GM19324 (cell line): ENCODE measurements around the gene ZNF674.

Experiments used
- ATAC-seq: cut with Tn5 transposase; IDR thresholded peaks from one replicate; pipeline ENCODE4 v1.9.1; 2021; ENCODE audit warnings: mild to moderate bottlenecking, moderate library complexity; ENCODE audit not compliant: unreplicated experiment, low FRiP score

ZNF674 gene

DNA sequence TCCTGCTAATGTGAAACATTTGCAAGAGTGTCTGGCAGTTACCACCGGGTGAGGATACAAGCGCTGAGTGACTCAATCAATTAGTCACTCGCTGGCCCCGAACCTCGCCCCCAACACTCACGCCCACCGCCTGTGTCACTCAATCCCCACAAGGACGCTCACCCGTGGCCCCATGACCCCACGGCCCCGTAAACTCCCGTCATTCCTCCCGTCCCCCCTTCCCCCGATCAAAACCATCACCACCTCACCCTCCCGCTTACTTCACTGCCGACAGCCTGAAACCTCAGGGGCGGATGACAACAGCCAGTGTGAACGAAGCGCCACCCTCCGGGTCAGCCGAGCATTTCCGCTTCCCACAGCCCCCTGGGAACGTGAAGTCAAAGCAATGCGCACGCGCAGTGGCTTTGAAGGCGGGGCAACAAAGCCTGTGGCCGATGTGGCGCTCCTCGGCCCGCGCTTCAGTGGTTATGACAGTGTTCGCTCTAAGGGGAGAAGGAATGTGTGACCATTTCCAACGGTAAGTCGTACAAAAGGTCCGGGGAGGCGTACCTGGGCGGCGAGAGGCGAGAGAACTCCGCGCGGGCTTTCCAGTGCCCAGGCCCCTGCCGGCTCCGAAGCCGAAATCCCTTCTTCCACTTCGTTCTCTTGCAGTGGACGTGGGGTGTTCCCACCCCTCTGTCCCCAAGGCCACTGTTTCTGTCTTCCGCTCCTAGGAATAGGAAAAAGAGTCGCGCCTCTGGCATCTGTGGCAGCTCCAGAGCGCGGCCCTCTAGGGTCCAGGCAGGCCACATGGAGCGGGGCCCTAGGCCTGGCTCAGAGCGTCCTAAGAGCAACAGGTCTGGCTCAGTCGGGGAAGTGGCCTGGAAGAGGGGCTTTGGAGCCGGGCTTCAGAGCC is at the start of gene ZNF674:
Gene ZNF674 (minus strand): TSS at position 311 of the 895 bp plus-strand sequence. CDS start 3,334 bp downstream, outside the sequence.
- peak; percentile 86 for ATAC-seq

DNA sequence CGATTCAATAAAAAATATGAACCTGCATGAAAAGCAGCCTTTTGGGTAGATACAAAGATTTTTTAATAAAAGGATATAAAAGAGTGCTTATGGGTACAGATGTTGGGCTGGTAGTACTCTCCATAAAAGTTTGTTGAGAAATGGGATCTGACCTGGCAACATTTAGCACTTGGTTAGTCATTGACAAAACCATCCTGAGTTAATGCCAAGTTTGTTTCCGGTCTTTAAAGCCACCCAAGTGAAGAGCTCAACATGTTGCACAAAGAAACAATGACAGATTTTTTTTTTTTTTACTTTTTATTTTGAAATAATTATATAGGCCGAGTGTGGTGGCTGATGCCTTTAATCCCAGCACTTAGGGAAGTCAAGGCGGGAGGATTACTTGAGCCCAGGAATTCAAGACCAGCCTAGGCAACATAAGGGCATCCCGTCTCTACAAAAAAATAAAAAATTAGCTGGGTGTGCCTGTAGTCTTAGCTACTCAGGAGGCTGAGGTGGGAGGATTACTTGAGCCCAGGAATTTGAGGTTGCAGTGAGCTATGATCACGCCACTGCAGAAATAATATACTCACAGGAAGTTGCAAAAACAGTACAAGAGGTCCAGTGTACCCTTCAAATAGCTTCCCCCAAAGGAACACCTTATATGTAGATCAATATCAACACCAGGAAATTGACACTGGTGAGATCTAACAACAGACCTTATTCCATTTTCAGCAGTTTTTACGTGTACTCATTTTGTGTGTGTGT is 44.9 kb upstream of the ZNF674 start:
- ATAC-seq: no peak

GRCh38 chrX:46588263-46588662 is 43.0 kb upstream of the ZNF674 start:
- no peak for ATAC-seq

GRCh38 chrX:46587753-46588171 is 42.5 kb upstream of the ZNF674 start:
- ATAC-seq: no peak

DNA sequence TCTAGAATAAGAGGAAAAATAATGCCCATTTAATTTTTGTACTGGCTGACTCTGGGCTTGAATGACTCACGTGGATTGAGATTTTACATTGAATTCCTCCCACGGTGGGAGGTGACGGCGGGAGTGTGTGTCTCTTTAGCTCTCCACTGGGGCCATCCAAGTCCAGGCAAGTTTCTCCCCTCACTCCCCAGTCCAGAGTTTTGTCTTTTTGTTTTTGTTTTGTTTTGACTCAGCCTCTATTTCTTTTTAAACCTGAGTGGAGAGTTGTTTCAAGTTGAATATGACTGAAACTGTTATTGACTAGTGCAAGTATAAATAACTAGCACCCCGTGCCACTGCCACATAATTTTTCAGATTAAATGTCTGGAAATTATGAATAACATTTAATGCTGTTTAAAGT is 41.9 kb upstream of the ZNF674 start:
- no peak for ATAC-seq

DNA sequence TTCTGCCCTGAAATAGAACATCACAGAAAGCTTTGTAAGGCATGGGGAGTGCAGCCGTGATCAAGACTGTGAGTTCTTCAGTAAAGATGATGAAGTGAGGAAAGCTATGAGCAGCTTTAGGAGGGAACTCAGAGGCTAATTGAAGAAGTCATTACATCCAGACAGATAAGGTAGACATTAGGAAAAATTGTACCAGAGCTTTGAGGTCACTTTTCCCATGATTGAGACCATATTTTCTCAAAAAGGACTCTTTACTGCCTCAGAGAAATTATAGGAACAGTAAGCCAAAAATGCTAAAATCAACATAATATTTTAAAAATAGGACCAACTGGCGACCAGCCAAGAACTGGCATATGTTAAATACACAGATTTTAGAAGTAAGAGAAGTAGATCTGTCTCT is 39.5 kb upstream of the ZNF674 start:
- no peak for ATAC-seq

GRCh38 chrX:46582966-46583365 is 37.7 kb upstream of the ZNF674 start:
- no peak for ATAC-seq

- no peak for ATAC-seq
Observed at GRCh38 chrX:46582325-46582724, 37.1 kb upstream of the ZNF674 start.

- ATAC-seq: no peak
Observed at GRCh38 chrX:46580613-46581012, 35.4 kb upstream of the ZNF674 start.

GRCh38 chrX:46579250-46579649 is 34.0 kb upstream of the ZNF674 start:
- ATAC-seq: no peak

- no peak for ATAC-seq
Observed at GRCh38 chrX:46577221-46578005, 32.2 kb upstream of the ZNF674 start.

DNA sequence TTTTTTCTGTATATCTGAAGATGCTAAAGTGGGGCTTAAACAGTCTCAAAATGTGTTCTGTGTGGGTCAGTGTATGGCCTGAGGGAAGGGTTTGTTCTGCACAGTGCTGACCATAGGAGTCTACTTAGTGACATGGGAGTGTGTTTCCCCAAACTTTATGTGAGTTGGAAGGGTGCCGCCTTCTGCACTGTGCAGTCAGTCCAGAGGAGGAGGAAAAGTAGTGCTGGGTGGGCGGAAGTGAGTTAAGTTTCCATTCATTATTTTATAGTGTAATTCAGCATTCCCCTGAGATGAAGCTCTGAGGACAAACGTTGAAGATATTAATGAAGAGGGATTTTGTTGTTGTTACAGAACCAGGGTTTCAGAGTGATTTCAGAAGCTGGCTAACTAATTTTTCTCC is 31.2 kb upstream of the ZNF674 start:
- no peak for ATAC-seq

DNA sequence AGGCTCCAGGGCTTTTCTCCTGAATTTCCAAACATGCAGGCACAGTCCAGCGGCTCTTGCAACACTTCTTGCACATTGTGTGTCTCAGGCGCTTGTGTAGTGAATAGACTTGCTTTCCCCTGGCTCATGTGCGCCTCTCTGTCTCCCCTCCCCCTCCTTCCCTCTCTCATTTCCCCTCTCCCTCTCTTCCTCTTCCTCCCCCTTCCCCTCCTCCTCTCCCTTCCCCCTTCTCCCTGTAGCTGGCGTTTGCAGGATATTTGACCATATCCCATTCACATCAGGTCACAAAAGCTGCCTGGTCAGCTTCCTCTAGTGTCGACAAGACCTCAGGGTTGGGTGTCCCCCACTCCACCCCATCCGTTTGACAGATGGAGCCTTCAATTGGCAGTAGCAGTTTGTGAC is 30.8 kb upstream of the ZNF674 start:
- no peak for ATAC-seq

DNA sequence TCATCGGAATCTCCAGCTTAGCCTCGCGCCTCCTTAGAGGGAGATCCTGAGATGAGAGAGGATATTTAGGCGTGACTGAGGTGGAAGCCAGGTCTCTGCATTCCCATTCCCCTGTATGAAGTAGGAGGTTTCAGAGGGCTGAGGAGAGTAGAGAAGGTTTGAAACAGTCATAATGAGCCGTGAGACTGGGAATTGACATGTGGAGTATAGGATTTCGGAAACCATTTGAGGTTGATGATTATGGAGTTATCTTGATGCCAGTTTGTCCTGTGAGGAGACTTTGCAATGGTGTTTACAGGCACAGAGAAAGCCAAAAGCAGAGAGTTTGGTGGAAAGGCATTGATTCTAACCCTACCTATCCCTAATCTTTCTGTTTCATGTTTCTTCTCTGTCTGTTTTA is 30.4 kb upstream of the ZNF674 start:
- no peak for ATAC-seq

DNA sequence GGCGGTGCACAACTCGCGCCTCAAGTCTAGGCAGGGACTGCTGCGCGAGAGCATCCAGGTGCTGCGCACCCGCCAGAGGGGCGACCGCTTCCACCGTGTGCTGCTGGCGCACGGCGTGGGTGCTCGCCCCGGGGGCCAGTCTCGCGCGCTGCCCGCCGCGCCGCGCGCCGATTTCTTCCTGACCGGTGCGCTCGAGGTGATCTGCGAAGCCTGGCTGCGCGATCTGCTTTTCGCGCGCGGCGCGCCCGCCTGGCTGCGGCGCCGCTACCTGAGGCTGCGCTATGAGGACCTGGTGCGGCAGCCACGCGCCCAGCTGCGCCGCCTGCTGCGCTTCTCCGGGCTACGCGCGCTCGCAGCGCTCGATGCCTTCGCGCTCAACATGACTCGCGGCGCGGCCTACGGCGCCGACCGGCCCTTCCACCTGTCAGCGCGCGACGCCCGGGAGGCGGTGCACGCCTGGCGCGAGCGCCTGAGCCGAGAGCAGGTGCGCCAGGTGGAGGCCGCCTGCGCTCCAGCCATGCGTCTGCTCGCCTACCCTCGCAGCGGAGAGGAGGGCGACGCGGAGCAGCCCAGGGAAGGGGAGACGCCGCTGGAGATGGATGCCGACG is 29.7 kb upstream of the ZNF674 start:
- peak; percentile 11 for ATAC-seq

DNA sequence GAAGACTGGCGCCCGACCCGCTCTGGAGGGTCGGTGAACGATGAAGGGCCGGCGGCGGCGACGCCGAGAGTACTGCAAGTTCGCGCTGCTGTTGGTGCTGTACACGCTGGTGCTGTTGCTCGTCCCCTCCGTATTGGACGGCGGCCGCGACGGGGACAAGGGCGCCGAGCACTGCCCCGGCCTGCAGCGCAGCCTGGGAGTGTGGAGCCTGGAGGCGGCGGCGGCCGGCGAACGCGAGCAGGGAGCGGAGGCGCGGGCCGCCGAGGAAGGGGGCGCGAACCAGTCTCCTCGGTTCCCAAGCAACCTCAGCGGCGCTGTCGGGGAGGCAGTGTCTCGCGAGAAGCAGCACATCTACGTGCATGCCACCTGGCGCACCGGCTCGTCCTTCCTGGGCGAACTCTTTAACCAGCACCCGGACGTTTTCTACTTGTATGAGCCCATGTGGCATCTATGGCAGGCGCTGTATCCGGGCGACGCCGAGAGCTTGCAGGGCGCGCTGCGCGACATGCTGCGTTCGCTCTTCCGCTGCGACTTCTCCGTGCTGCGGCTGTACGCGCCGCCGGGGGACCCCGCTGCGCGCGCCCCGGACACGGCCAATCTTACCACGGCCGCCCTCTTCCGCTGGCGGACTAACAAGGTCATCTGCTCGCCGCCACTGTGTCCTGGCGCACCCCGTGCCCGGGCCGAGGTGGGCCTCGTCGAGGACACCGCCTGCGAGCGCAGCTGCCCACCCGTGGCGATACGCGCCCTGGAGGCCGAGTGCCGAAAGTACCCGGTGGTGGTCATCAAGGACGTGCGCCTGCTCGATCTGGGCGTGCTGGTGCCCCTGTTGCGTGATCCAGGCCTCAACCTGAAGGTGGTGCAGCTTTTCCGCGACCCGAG is 28.9 kb upstream of the ZNF674 start:
- ATAC-seq: peak; percentile 31

- ATAC-seq: peak; percentile 62
Observed at GRCh38 chrX:46573331-46573891, 28.2 kb upstream of the ZNF674 start, which contains the start of gene CHST7. Gene CHST7 (plus strand): TSS chrX:46573765. CDS start chrX:46573932, 167 bp downstream.

DNA sequence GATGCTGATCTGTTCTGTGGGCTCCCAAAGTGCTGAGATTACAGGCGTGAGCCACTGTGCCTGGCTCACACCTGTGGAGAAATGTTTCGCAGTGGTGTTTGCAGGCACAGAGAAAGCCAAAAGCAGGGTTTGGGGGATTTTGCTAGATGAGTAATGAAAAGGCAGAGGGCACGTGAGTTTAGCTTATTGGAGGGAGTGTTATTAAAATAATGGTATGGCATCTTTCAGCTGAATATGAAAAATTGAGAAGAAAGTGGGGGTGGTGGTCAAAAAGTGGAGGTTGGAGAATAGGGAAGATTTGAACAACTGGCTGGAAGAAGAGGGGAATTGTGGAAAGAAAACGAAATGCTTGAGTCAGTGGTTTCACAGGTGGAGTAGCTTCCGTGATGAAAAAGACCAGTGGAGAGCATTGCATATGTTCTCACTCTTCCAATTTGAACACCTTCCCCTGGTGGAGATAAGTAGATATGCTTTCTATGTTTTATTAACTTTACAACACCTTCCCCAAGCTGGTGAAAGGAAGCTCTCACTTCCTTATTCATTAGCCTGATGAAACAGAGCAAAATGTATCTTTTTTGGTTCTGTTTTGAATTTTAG is 27.2 kb upstream of the ZNF674 start:
- no peak for ATAC-seq
